Naive B cell (primary cell): ENCODE measurements around the gene STMN3. TPM values are rescaled to one million over a fixed set of nuclear protein-coding genes. Genes with fewer than 3 reads are reported as not detected.
"Not testable (repeated sequence)": the region's sequence is repeated elsewhere in the genome, so short reads cannot be mapped to it uniquely, and the experiment has no call there.

Experiments
- ATAC-seq, 2 donors: fragments of 150-1000 bp; cut with Tn5 transposase; 2 replicates each; pipeline ENCODE4 v1.10.0; 2021; ENCODE audit warnings: low read depth in 2 of 2, mild to moderate bottlenecking in 2 of 2, moderate library complexity in 2 of 2
- DNase-seq: peaks from one replicate; pipeline ENCODE4 v3.0.0; 2022
- H3K27ac Mint-ChIP-seq, 6 donors: one replicate each; pipeline ENCODE4 v1.8.0; 2020 to 2022; ENCODE audit warnings: mild to moderate bottlenecking in 6 of 6, mixed read lengths in 6 of 6, moderate library complexity in 5 of 6, inconsistent platforms in 2 of 6
- H3K27me3 Mint-ChIP-seq, 3 donors: one replicate each; pipeline ENCODE4 v1.8.0; 2021 to 2022; ENCODE audit warnings: mixed read lengths in 3 of 3, mild to moderate bottlenecking in 1 of 3
- H3K36me3 Mint-ChIP-seq, 2 donors: one replicate each; pipeline ENCODE4 v1.8.0; 2020 to 2022; ENCODE audit warnings: mixed read lengths in 2 of 2, inconsistent platforms in 1 of 2, mild to moderate bottlenecking in 1 of 2
- H3K4me1 Mint-ChIP-seq, 3 donors: one replicate each; pipeline ENCODE4 v1.8.0; 2020 to 2022; ENCODE audit warnings: mixed read lengths in 3 of 3, inconsistent platforms in 1 of 3, mild to moderate bottlenecking in 1 of 3, moderate library complexity in 1 of 3
- H3K4me3 Mint-ChIP-seq, 8 donors: one replicate each; pipeline ENCODE4 v1.8.0; 2020 to 2022; ENCODE audit warnings: mild to moderate bottlenecking in 8 of 8, mixed read lengths in 8 of 8, moderate library complexity in 8 of 8, inconsistent platforms in 2 of 8
- H3K9me3 Mint-ChIP-seq, 7 donors: one replicate each; pipeline ENCODE4 v1.8.0; 2020 to 2022; ENCODE audit warnings: mixed read lengths in 7 of 7, mild to moderate bottlenecking in 5 of 7, inconsistent platforms in 2 of 7, moderate library complexity in 1 of 7
- polyA plus RNA-seq, 6 donors: library from polyadenylated mRNA; unstranded; fragments of 300-500 nt; fragmentation: Illumina TruSeq; gene quantifications; one replicate each; pipeline ENCODE4 v1.2.3, GENCODE V29; 2021; ENCODE audit warnings: low read depth in 6 of 6

STMN3 gene
- polyA plus RNA-seq, 6 donors from 2014 or later, result 1.2 to 4.2 (median 2.5) TPM

- Mint-ChIP-seq H3K4me1 (peaks cover 33 to 55% (median 41%) of the 10 kb centered on the region in 3 donors), H3K27me3 (no peaks in the 10 kb centered on the region), H3K36me3 (no peaks in the 10 kb centered on the region), H3K27ac (peak overlapping the region in 5 of 6 donors; percentile 98 to 99 (median 98)), H3K9me3 (no peaks in the 10 kb centered on the region), H3K4me3 (peak overlapping the region; percentile 89 to 97 (median 93))
- ATAC-seq (no peak), DNase-seq (no peak)
These were observed 13.1 kb downstream of the STMN3 start for GRCh38 chr20:63640086-63640485.

- no peaks in the 10 kb centered on the region for H3K27me3 Mint-ChIP-seq
- peaks cover 30 to 56% (median 49%) of the 10 kb centered on the region in 3 donors for H3K4me1 Mint-ChIP-seq
- DNase-seq (peak; percentile 73), ATAC-seq (peak; percentile 37 to 38)
- H3K4me3 Mint-ChIP-seq, result peak overlapping the region; percentile 89 to 97 (median 93)
- H3K36me3 Mint-ChIP-seq, result no peaks in the 10 kb centered on the region
- H3K27ac Mint-ChIP-seq, result peak overlapping the region; percentile 98 to 100 (median 98)
- no peaks in the 10 kb centered on the region for H3K9me3 Mint-ChIP-seq
These were observed 13.9 kb downstream of the STMN3 start for GRCh38 chr20:63639093-63639975.

GRCh38 chr20:63636752-63637628 lies 16.2 kb downstream of the STMN3 start:
- H3K4me3 Mint-ChIP-seq, result peak overlapping the region; percentile 2 to 92 (median 48)
- DNase-seq (no peak), ATAC-seq (no peak)
- no peaks in the 10 kb centered on the region for H3K27me3 Mint-ChIP-seq
- H3K27ac Mint-ChIP-seq, result peak overlapping the region; percentile 63 to 98 (median 92)
- no peaks in the 10 kb centered on the region for H3K9me3 Mint-ChIP-seq
- peaks cover 29 to 64% (median 48%) of the 10 kb centered on the region in 3 donors for H3K4me1 Mint-ChIP-seq
- no peaks in the 10 kb centered on the region for H3K36me3 Mint-ChIP-seq

- no peaks in the 10 kb centered on the region for H3K9me3 Mint-ChIP-seq
- peak overlapping the region; percentile 67 to 92 (median 86) for H3K4me3 Mint-ChIP-seq
- H3K4me1 Mint-ChIP-seq, result peaks cover 31 to 76% (median 60%) of the 10 kb centered on the region in 3 donors
- H3K27ac Mint-ChIP-seq, result peak overlapping the region; percentile 96 to 99 (median 98)
- ATAC-seq (peak; percentile 70 to 71), DNase-seq (peak; percentile 79)
- H3K27me3 Mint-ChIP-seq, result no peaks in the 10 kb centered on the region
- no peaks in the 10 kb centered on the region for H3K36me3 Mint-ChIP-seq
These were observed 17.6 kb downstream of the STMN3 start for GRCh38 chr20:63635431-63636141.

- peak overlapping the region in 6 of 8 donors; percentile 21 to 73 (median 55) for H3K4me3 Mint-ChIP-seq
- no peaks in the 10 kb centered on the region for H3K27me3 Mint-ChIP-seq
- peaks cover 25 to 77% (median 53%) of the 10 kb centered on the region in 3 donors for H3K4me1 Mint-ChIP-seq
- no peaks in the 10 kb centered on the region for H3K36me3 Mint-ChIP-seq
- no peak for ATAC-seq
- H3K27ac Mint-ChIP-seq, result peak overlapping the region; percentile 12 to 97 (median 82)
- no peaks in the 10 kb centered on the region for H3K9me3 Mint-ChIP-seq
- DNase-seq, result no peak
These were observed 19.5 kb downstream of the STMN3 start for GRCh38 chr20:63633732-63634131.

GRCh38 chr20:63631426-63631825 lies 21.8 kb downstream of the STMN3 start:
- H3K9me3 Mint-ChIP-seq, H3K27me3 Mint-ChIP-seq, H3K36me3 Mint-ChIP-seq: not testable (repeated sequence)
- peak; percentile 20 to 25 for ATAC-seq
- H3K4me3 Mint-ChIP-seq, result peak overlapping the region; percentile 69 to 90 (median 84)
- H3K4me1 Mint-ChIP-seq, result peaks cover 29 to 67% (median 44%) of the 10 kb centered on the region in 3 donors
- peak overlapping the region; percentile 95 to 99 (median 97) for H3K27ac Mint-ChIP-seq
- peak; percentile 62 for DNase-seq

GRCh38 chr20:63630956-63631355 lies 22.3 kb downstream of the STMN3 start:
- ATAC-seq, H3K27me3 Mint-ChIP-seq, H3K36me3 Mint-ChIP-seq, H3K9me3 Mint-ChIP-seq, DNase-seq: not testable (repeated sequence)
- Mint-ChIP-seq H3K4me1 (peaks cover 29 to 67% (median 44%) of the 10 kb centered on the region in 3 donors), H3K4me3 (peak overlapping the region in 7 of 8 donors; percentile 69 to 90 (median 83)), H3K27ac (peak overlapping the region in 5 of 6 donors; percentile 95 to 99 (median 97))

- no peaks in the 10 kb centered on the region for H3K9me3 Mint-ChIP-seq
- H3K27me3 Mint-ChIP-seq, result no peaks in the 10 kb centered on the region
- H3K4me3 Mint-ChIP-seq, result peak overlapping the region; percentile 93 to 97 (median 95)
- ATAC-seq (no peak), DNase-seq (no peak)
- no peaks in the 10 kb centered on the region for H3K36me3 Mint-ChIP-seq
- peaks cover 20 to 61% (median 38%) of the 10 kb centered on the region in 3 donors for H3K4me1 Mint-ChIP-seq
- H3K27ac Mint-ChIP-seq, result peak overlapping the region; percentile 77 to 97 (median 93)
These were observed 24.8 kb downstream of the STMN3 start for GRCh38 chr20:63628246-63628975.

- H3K4me1 Mint-ChIP-seq, result peaks cover 18 to 58% (median 39%) of the 10 kb centered on the region in 3 donors
- peak overlapping the region; percentile 93 to 97 (median 95) for H3K4me3 Mint-ChIP-seq
- H3K9me3 Mint-ChIP-seq, result no peaks in the 10 kb centered on the region
- no peaks in the 10 kb centered on the region for H3K36me3 Mint-ChIP-seq
- no peaks in the 10 kb centered on the region for H3K27me3 Mint-ChIP-seq
- no peak for ATAC-seq
- peak overlapping the region; percentile 77 to 97 (median 93) for H3K27ac Mint-ChIP-seq
- no peak for DNase-seq
These were observed 25.4 kb downstream of the STMN3 start for GRCh38 chr20:63627751-63628245.

GRCh38 chr20:63627129-63627750 lies 26.0 kb downstream of the STMN3 start:
- peak; percentile 74 for ATAC-seq
- DNase-seq, result peak; percentile 97
- Mint-ChIP-seq H3K27ac (peak overlapping the region in 5 of 6 donors; percentile 84 to 97 (median 95)), H3K4me1 (peaks cover 24 to 60% (median 45%) of the 10 kb centered on the region in 3 donors), H3K36me3 (no peaks in the 10 kb centered on the region), H3K9me3 (no peaks in the 10 kb centered on the region), H3K27me3 (no peaks in the 10 kb centered on the region), H3K4me3 (peak overlapping the region; percentile 93 to 97 (median 95))

- Mint-ChIP-seq H3K4me3 (peak within 1 kb of the TSS; percentile 93 to 97 (median 95)), H3K4me1 (peaks cover 23 to 56% (median 45%) of the 10 kb centered on the region in 3 donors), H3K27me3 (no peaks in the 10 kb centered on the region), H3K36me3 (no peaks in the 10 kb centered on the region), H3K27ac (peak within 1 kb of the TSS; percentile 92 to 98 (median 96)), H3K9me3 (no peaks in the 10 kb centered on the region)
- DNase-seq (no peak), ATAC-seq (peak; percentile 35 to 39)
These were observed 26.6 kb downstream of the STMN3 start, which contains the start of gene GMEB2 for GRCh38 chr20:63626424-63627128. Gene GMEB2, minus strand, starts transcription at chr20:63627101. Its CDS starts 7,704 bp downstream, at chr20:63619397.
